Measurements from ENCODE around the gene SREBF1.

The SREBF1 gene

GRCh38 chr17:17817552-17817947 lies 19.2 kb downstream of the SREBF1 start:
- TF ChIP-seq EZH2phosphoT487 (IDR thresholded peaks at IDR 0.05; ENCODE audit: borderline replicate concordance) (no peak), CTCF (conservative IDR thresholded peaks at IDR 0.05; ENCODE audit: low read length) (no peak)
- Histone ChIP-seq H3K79me2 (ENCODE audit: insufficient read depth, low read length) (peaks cover 28% of the 10 kb centered on the region), H2AFZ (ENCODE audit: low read length) (no peak overlapping the region), H3K9ac (ENCODE audit: low read depth, low read length, poor library complexity, severe bottlenecking) (no peak overlapping the region), H3K4me2 (ENCODE audit: low read depth, low read length, poor library complexity, severe bottlenecking) (no peak overlapping the region), H3K4me3 (ENCODE audit: low read length, poor library complexity, severe bottlenecking) (no peak overlapping the region), H3K36me3 (ENCODE audit: insufficient read depth, low read length) (peaks cover 15% of the 10 kb centered on the region; the same call in 1 of the 2 replicates), H4K20me1 (ENCODE audit: insufficient read depth, low read length, poor library complexity, severe bottlenecking) (peaks cover 23% of the 10 kb centered on the region), H3K9me3 (ENCODE audit: insufficient read depth, low read depth, low read length) (no peaks in the 10 kb centered on the region), H3F3A (ENCODE audit: low read depth) (no peaks in the 10 kb centered on the region), H3K4me1 (ENCODE audit: insufficient read depth, low read length, poor library complexity, severe bottlenecking) (peaks cover 31% of the 10 kb centered on the region), H3K27me3 (ENCODE audit: insufficient read depth, low read length, poor library complexity, severe bottlenecking) (no peaks in the 10 kb centered on the region), H3K9me2 (replicated peaks; ENCODE audit: low read depth, low read length) (no peaks in the 10 kb centered on the region)

GRCh38 chr17:17816831-17817551 lies 19.8 kb downstream of the SREBF1 start:
- peaks cover 20% of the 10 kb centered on the region for H4K20me1 ChIP-seq (ENCODE audit: insufficient read depth, low read length, poor library complexity, severe bottlenecking)
- no peaks in the 10 kb centered on the region for H3K9me2 ChIP-seq (replicated peaks; ENCODE audit: low read depth, low read length)
- no peak for TF ChIP-seq CTCF (conservative IDR thresholded peaks at IDR 0.05; ENCODE audit: low read length)
- no peak for TF ChIP-seq EZH2phosphoT487 (IDR thresholded peaks at IDR 0.05; ENCODE audit: borderline replicate concordance)
- peaks cover 23% of the 10 kb centered on the region for H3K79me2 ChIP-seq (ENCODE audit: insufficient read depth, low read length)
- H2AFZ ChIP-seq (ENCODE audit: low read length) = no peak overlapping the region
- H3K4me3 ChIP-seq (ENCODE audit: low read length, poor library complexity, severe bottlenecking) = no peak overlapping the region
- H3K4me2 ChIP-seq (ENCODE audit: low read depth, low read length, poor library complexity, severe bottlenecking) = no peak overlapping the region
- peaks cover 15% of the 10 kb centered on the region; the same call in 1 of the 2 replicates for H3K36me3 ChIP-seq (ENCODE audit: insufficient read depth, low read length)
- H3K9me3 ChIP-seq (ENCODE audit: insufficient read depth, low read depth, low read length) = no peaks in the 10 kb centered on the region
- peaks cover 26% of the 10 kb centered on the region for H3K4me1 ChIP-seq (ENCODE audit: insufficient read depth, low read length, poor library complexity, severe bottlenecking)
- H3F3A ChIP-seq (ENCODE audit: low read depth) = peaks cover 2% of the 10 kb centered on the region; the same call in 1 of the 2 replicates
- no peak overlapping the region for H3K9ac ChIP-seq (ENCODE audit: low read depth, low read length, poor library complexity, severe bottlenecking)
- no peaks in the 10 kb centered on the region for H3K27me3 ChIP-seq (ENCODE audit: insufficient read depth, low read length, poor library complexity, severe bottlenecking)

GRCh38 chr17:17816240-17816814 lies 20.5 kb downstream of the SREBF1 start:
- H3K9ac ChIP-seq (ENCODE audit: low read depth, low read length, poor library complexity, severe bottlenecking) = no peak overlapping the region
- TF ChIP-seq CTCF (conservative IDR thresholded peaks at IDR 0.05; ENCODE audit: low read length) (no peak), EZH2phosphoT487 (IDR thresholded peaks at IDR 0.05; ENCODE audit: borderline replicate concordance) (no peak)
- H3F3A ChIP-seq (ENCODE audit: low read depth) = peaks cover 4% of the 10 kb centered on the region; the same call in 1 of the 2 replicates
- peaks cover 15% of the 10 kb centered on the region; the same call in 1 of the 2 replicates for H3K36me3 ChIP-seq (ENCODE audit: insufficient read depth, low read length)
- H3K9me2 ChIP-seq (replicated peaks; ENCODE audit: low read depth, low read length) = no peaks in the 10 kb centered on the region
- no peaks in the 10 kb centered on the region for H3K27me3 ChIP-seq (ENCODE audit: insufficient read depth, low read length, poor library complexity, severe bottlenecking)
- no peak overlapping the region for H3K4me2 ChIP-seq (ENCODE audit: low read depth, low read length, poor library complexity, severe bottlenecking)
- H4K20me1 ChIP-seq (ENCODE audit: insufficient read depth, low read length, poor library complexity, severe bottlenecking) = peaks cover 20% of the 10 kb centered on the region
- peaks cover 16% of the 10 kb centered on the region for H3K79me2 ChIP-seq (ENCODE audit: insufficient read depth, low read length)
- H2AFZ ChIP-seq (ENCODE audit: low read length) = no peak overlapping the region
- H3K4me3 ChIP-seq (ENCODE audit: low read length, poor library complexity, severe bottlenecking) = no peak overlapping the region
- peaks cover 19% of the 10 kb centered on the region for H3K4me1 ChIP-seq (ENCODE audit: insufficient read depth, low read length, poor library complexity, severe bottlenecking)
- H3K9me3 ChIP-seq (ENCODE audit: insufficient read depth, low read depth, low read length) = no peaks in the 10 kb centered on the region
